Measurements from ENCODE around the gene KSR1.

The KSR1 gene

GRCh38 chr17:27477971-27478684 lies 21.9 kb downstream of the KSR1 start:
- Mint-ChIP-seq H3K9me3 (no peaks in the 10 kb centered on the region), H3K4me1 (ENCODE audit: low read depth) (peaks cover 76% of the 10 kb centered on the region), H3K36me3 (ENCODE audit: low read depth) (no peaks in the 10 kb centered on the region), H3K4me3 (no peak overlapping the region), H3K27me3 (ENCODE audit: low read depth) (no peaks in the 10 kb centered on the region), H3K27ac (no peak overlapping the region)
- DNase-seq (ENCODE audit: low spot score): no peak

GRCh38 chr17:27478901-27479538 lies 22.8 kb downstream of the KSR1 start:
- Mint-ChIP-seq H3K9me3 (no peaks in the 10 kb centered on the region), H3K27ac (peak overlapping the region; percentile 21), H3K27me3 (ENCODE audit: low read depth) (no peaks in the 10 kb centered on the region), H3K4me1 (ENCODE audit: low read depth) (peaks cover 69% of the 10 kb centered on the region), H3K36me3 (ENCODE audit: low read depth) (no peaks in the 10 kb centered on the region), H3K4me3 (no peak overlapping the region)
- no peak for DNase-seq (ENCODE audit: low spot score)

- Mint-ChIP-seq H3K27ac (peak overlapping the region; percentile 89), H3K9me3 (no peaks in the 10 kb centered on the region), H3K36me3 (ENCODE audit: low read depth) (no peaks in the 10 kb centered on the region), H3K4me1 (ENCODE audit: low read depth) (peaks cover 62% of the 10 kb centered on the region), H3K4me3 (no peak overlapping the region), H3K27me3 (ENCODE audit: low read depth) (no peaks in the 10 kb centered on the region)
- DNase-seq (ENCODE audit: low spot score): no peak
Measured at GRCh38 chr17:27479838-27480237, 23.6 kb downstream of the KSR1 start.

- no peaks in the 10 kb centered on the region for H3K36me3 Mint-ChIP-seq (ENCODE audit: low read depth)
- H3K27ac Mint-ChIP-seq: peak overlapping the region; percentile 89
- H3K4me3 Mint-ChIP-seq: peak overlapping the region; percentile 48
- H3K9me3 Mint-ChIP-seq: no peaks in the 10 kb centered on the region
- no peaks in the 10 kb centered on the region for H3K27me3 Mint-ChIP-seq (ENCODE audit: low read depth)
- DNase-seq (ENCODE audit: low spot score): no peak
- peaks cover 53% of the 10 kb centered on the region for H3K4me1 Mint-ChIP-seq (ENCODE audit: low read depth)
Measured at GRCh38 chr17:27480699-27481098, 24.5 kb downstream of the KSR1 start.

- Mint-ChIP-seq H3K27ac (peak overlapping the region; percentile 89), H3K4me1 (ENCODE audit: low read depth) (peaks cover 50% of the 10 kb centered on the region), H3K4me3 (peak overlapping the region; percentile 48), H3K36me3 (ENCODE audit: low read depth) (no peaks in the 10 kb centered on the region), H3K9me3 (no peaks in the 10 kb centered on the region), H3K27me3 (ENCODE audit: low read depth) (no peaks in the 10 kb centered on the region)
- peak; percentile 49 for DNase-seq (ENCODE audit: low spot score)
Measured at GRCh38 chr17:27481327-27481726, 25.1 kb downstream of the KSR1 start.

- H3K36me3 Mint-ChIP-seq (ENCODE audit: low read depth): peaks cover 4% of the 10 kb centered on the region
- H3K9me3 Mint-ChIP-seq: no peaks in the 10 kb centered on the region
- H3K27me3 Mint-ChIP-seq (ENCODE audit: low read depth): no peaks in the 10 kb centered on the region
- no peak overlapping the region for H3K27ac Mint-ChIP-seq
- H3K4me3 Mint-ChIP-seq: no peak overlapping the region
- H3K4me1 Mint-ChIP-seq (ENCODE audit: low read depth): peaks cover 36% of the 10 kb centered on the region
- no peak for DNase-seq (ENCODE audit: low spot score)
Measured at GRCh38 chr17:27485125-27485524, 28.9 kb downstream of the KSR1 start.

- H3K27me3 Mint-ChIP-seq (ENCODE audit: low read depth): no peaks in the 10 kb centered on the region
- DNase-seq (ENCODE audit: low spot score): no peak
- peaks cover 28% of the 10 kb centered on the region for H3K4me1 Mint-ChIP-seq (ENCODE audit: low read depth)
- H3K27ac Mint-ChIP-seq: no peak overlapping the region
- H3K36me3 Mint-ChIP-seq (ENCODE audit: low read depth): peaks cover 4% of the 10 kb centered on the region
- no peaks in the 10 kb centered on the region for H3K9me3 Mint-ChIP-seq
- no peak overlapping the region for H3K4me3 Mint-ChIP-seq
Measured at GRCh38 chr17:27485716-27486495, 29.7 kb downstream of the KSR1 start.

- no peak overlapping the region for H3K4me3 Mint-ChIP-seq
Measured at GRCh38 chr17:27486741-27487140, 30.5 kb downstream of the KSR1 start.

GRCh38 chr17:27488231-27488630 lies 32.0 kb downstream of the KSR1 start:
- Mint-ChIP-seq H3K36me3 (ENCODE audit: low read depth) (peaks cover 4% of the 10 kb centered on the region), H3K27me3 (ENCODE audit: low read depth) (no peaks in the 10 kb centered on the region), H3K9me3 (no peaks in the 10 kb centered on the region), H3K27ac (no peak overlapping the region), H3K4me3 (no peak overlapping the region), H3K4me1 (ENCODE audit: low read depth) (peaks cover 13% of the 10 kb centered on the region)
- no peak for DNase-seq (ENCODE audit: low spot score)

More at GRCh38 chr17:27486741-27487140, 30.5 kb downstream of the KSR1 start:
- Mint-ChIP-seq H3K27ac (no peak overlapping the region), H3K27me3 (ENCODE audit: low read depth) (no peaks in the 10 kb centered on the region), H3K4me1 (ENCODE audit: low read depth) (peaks cover 19% of the 10 kb centered on the region), H3K9me3 (no peaks in the 10 kb centered on the region), H3K36me3 (ENCODE audit: low read depth) (peaks cover 4% of the 10 kb centered on the region)
- no peak for DNase-seq (ENCODE audit: low spot score)

- Mint-ChIP-seq H3K36me3 (ENCODE audit: low read depth) (peaks cover 4% of the 10 kb centered on the region), H3K4me3 (no peak overlapping the region), H3K27me3 (ENCODE audit: low read depth) (no peaks in the 10 kb centered on the region), H3K27ac (no peak overlapping the region), H3K4me1 (ENCODE audit: low read depth) (peaks cover 12% of the 10 kb centered on the region), H3K9me3 (no peaks in the 10 kb centered on the region)
- DNase-seq (ENCODE audit: low spot score): no peak
Measured at GRCh38 chr17:27489045-27489715, 32.9 kb downstream of the KSR1 start.

- no peak overlapping the region for H3K27ac Mint-ChIP-seq
- H3K4me3 Mint-ChIP-seq: no peak overlapping the region
- no peaks in the 10 kb centered on the region for H3K27me3 Mint-ChIP-seq (ENCODE audit: low read depth)
- peaks cover 12% of the 10 kb centered on the region for H3K4me1 Mint-ChIP-seq (ENCODE audit: low read depth)
- H3K9me3 Mint-ChIP-seq: no peaks in the 10 kb centered on the region
- peaks cover 4% of the 10 kb centered on the region for H3K36me3 Mint-ChIP-seq (ENCODE audit: low read depth)
- no peak for DNase-seq (ENCODE audit: low spot score)
Measured at GRCh38 chr17:27490391-27490790, 34.1 kb downstream of the KSR1 start.

GRCh38 chr17:27491713-27492190 lies 35.5 kb downstream of the KSR1 start:
- Mint-ChIP-seq H3K9me3 (no peaks in the 10 kb centered on the region), H3K4me1 (ENCODE audit: low read depth) (peaks cover 14% of the 10 kb centered on the region), H3K27me3 (ENCODE audit: low read depth) (no peaks in the 10 kb centered on the region), H3K36me3 (ENCODE audit: low read depth) (peaks cover 4% of the 10 kb centered on the region), H3K27ac (no peak overlapping the region), H3K4me3 (no peak overlapping the region)
- no peak for DNase-seq (ENCODE audit: low spot score)

GRCh38 chr17:27492470-27492869 lies 36.2 kb downstream of the KSR1 start:
- no peak overlapping the region for H3K27ac Mint-ChIP-seq
- no peak for DNase-seq (ENCODE audit: low spot score)
- H3K4me3 Mint-ChIP-seq: no peak overlapping the region
- H3K9me3 Mint-ChIP-seq: no peaks in the 10 kb centered on the region
- no peaks in the 10 kb centered on the region for H3K27me3 Mint-ChIP-seq (ENCODE audit: low read depth)
- H3K4me1 Mint-ChIP-seq (ENCODE audit: low read depth): peaks cover 14% of the 10 kb centered on the region
- peaks cover 4% of the 10 kb centered on the region for H3K36me3 Mint-ChIP-seq (ENCODE audit: low read depth)

Measured in T-helper 2 cell treated with Interferon-gamma antibody and Interleukin-4, amounts not matched to agents 5 μg/mL and 100 μg/mL, for 36 hours (primary cell).